Measurements from ENCODE around the gene ALDH1A1. TPM values are rescaled to one million over a fixed set of nuclear protein-coding genes. Genes with fewer than 3 reads are reported as not detected.

The ALDH1A1 gene
- polyA plus RNA-seq, 1 of the 3 experiments (the other 2 are of a cell fraction) = 0.03 TPM

- Histone ChIP-seq H4K20me1 (ENCODE audit: insufficient read depth) (no peaks in the 10 kb centered on the region), H3K4me3 (ENCODE audit: low read depth in 2 of 2, low read length in 1 of 2) (no peak overlapping the region)
Observed at GRCh38 chr9:72898360-72898759, 54.5 kb downstream of the ALDH1A1 start.

DNA sequence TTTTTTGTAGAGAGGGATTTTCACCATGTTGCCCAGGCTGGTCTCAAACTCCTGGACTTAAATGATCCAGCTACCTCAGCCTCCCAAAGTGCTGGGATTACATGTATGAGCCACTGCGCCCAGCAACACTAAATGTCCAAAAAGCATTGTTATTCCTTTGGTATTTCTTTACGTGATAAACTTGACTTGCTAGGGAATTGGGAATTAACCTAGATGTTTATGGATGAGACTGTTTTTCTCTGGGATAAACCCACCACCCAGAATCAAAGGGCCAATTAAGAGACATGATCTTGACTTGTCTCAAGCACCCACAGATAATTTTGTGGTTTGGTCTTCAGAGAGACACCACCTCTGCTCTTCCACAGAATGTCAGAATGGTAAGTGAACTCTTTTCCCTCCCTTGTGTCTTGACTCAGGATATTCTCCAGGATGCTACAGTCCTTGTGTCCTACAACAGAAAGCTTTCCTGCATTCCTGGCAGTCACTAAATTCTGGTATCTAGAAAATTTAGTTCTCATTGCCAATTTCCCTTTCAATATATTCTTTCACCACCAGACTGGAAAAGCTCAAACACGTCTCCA, 55.7 kb downstream of the ALDH1A1 start:
- no peak overlapping the region for H3K27ac ChIP-seq (ENCODE audit: low read depth in 2 of 2, low read length in 1 of 2)
- no peaks in the 10 kb centered on the region for H3K9me3 ChIP-seq
- no peaks in the 10 kb centered on the region for H3K9me2 ChIP-seq
- no peaks in the 10 kb centered on the region for H3K4me1 ChIP-seq (ENCODE audit: control insufficient read depth in 1 of 2, insufficient read depth in 2 of 2, low read depth in 1 of 2, low read length in 1 of 2)
- ChIA-PET POLR2A (no interaction called here), CTCF (no interaction called here)
- WGBS (ENCODE audit: low lambda C conversion rate) = 3% methylated on average over 3 of the region's 3 CpGs
- no peaks in the 10 kb centered on the region for H3F3A ChIP-seq (replicated peaks; ENCODE audit: insufficient read depth)
- H4K20me1 ChIP-seq (ENCODE audit: insufficient read depth) = no peaks in the 10 kb centered on the region
- H3K4me3 ChIP-seq (ENCODE audit: low read depth in 2 of 2, low read length in 1 of 2) = no peak overlapping the region
- no peaks in the 10 kb centered on the region for H3K79me2 ChIP-seq (ENCODE audit: insufficient read depth)
- H3K36me3 ChIP-seq (replicated peaks in 1 of 2; ENCODE audit: control insufficient read depth in 1 of 2, insufficient read depth in 2 of 2, low read length in 1 of 2) = no peaks in the 10 kb centered on the region
- H3K9ac ChIP-seq = no peak overlapping the region
- no peak for DNase-seq
- no peak overlapping the region for H3K4me2 ChIP-seq
- no peak overlapping the region for H2AFZ ChIP-seq (ENCODE audit: low read depth)
- H3K27me3 ChIP-seq (ENCODE audit: insufficient read depth) = peaks cover 1% of the 10 kb centered on the region; the same call in 1 of the 2 replicates
- TF ChIP-seq RCOR1 (IDR thresholded peaks at IDR 0.05; ENCODE audit: low read length) (no peak), RXRA (IDR thresholded peaks at IDR 0.05; ENCODE audit: borderline replicate concordance, low read depth) (no peak), RFX5 (IDR thresholded peaks at IDR 0.05; ENCODE audit: low read length) (no peak), FOXJ3 (CRISPR knock-in tag; IDR thresholded peaks at IDR 0.05) (no peak), PBX3 (IDR thresholded peaks at IDR 0.05) (no peak), SMC3 (IDR thresholded peaks at IDR 0.05; ENCODE audit: low read depth, low read length) (no peak), TCF12 (IDR thresholded peaks at IDR 0.05) (no peak), GATA2 (CRISPR knock-in tag; IDR thresholded peaks at IDR 0.05) (no peak), FOXM1 (IDR thresholded peaks at IDR 0.05; ENCODE audit: low read depth) (no peak)
- TF ChIP-seq, protein P1, sequence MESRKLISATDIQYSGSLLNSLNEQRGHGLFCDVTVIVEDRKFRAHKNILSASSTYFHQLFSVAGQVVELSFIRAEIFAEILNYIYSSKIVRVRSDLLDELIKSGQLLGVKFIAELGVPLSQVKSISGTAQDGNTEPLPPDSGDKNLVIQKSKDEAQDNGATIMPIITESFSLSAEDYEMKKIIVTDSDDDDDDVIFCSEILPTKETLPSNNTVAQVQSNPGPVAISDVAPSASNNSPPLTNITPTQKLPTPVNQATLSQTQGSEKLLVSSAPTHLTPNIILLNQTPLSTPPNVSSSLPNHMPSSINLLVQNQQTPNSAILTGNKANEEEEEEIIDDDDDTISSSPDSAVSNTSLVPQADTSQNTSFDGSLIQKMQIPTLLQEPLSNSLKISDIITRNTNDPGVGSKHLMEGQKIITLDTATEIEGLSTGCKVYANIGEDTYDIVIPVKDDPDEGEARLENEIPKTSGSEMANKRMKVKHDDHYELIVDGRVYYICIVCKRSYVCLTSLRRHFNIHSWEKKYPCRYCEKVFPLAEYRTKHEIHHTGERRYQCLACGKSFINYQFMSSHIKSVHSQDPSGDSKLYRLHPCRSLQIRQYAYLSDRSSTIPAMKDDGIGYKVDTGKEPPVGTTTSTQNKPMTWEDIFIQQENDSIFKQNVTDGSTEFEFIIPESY (IDR thresholded peaks at IDR 0.05; ENCODE audit: borderline replicate concordance, low read depth) = no peak
- TF ChIP-seq, protein P2, sequence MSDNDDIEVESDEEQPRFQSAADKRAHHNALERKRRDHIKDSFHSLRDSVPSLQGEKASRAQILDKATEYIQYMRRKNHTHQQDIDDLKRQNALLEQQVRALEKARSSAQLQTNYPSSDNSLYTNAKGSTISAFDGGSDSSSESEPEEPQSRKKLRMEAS (IDR thresholded peaks at IDR 0.05; ENCODE audit: low read depth) = no peak
- TF ChIP-seq, protein P3, sequence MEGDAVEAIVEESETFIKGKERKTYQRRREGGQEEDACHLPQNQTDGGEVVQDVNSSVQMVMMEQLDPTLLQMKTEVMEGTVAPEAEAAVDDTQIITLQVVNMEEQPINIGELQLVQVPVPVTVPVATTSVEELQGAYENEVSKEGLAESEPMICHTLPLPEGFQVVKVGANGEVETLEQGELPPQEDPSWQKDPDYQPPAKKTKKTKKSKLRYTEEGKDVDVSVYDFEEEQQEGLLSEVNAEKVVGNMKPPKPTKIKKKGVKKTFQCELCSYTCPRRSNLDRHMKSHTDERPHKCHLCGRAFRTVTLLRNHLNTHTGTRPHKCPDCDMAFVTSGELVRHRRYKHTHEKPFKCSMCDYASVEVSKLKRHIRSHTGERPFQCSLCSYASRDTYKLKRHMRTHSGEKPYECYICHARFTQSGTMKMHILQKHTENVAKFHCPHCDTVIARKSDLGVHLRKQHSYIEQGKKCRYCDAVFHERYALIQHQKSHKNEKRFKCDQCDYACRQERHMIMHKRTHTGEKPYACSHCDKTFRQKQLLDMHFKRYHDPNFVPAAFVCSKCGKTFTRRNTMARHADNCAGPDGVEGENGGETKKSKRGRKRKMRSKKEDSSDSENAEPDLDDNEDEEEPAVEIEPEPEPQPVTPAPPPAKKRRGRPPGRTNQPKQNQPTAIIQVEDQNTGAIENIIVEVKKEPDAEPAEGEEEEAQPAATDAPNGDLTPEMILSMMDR (IDR thresholded peaks at IDR 0.05) = no peak

More at GRCh38 chr9:72898360-72898759, 54.5 kb downstream of the ALDH1A1 start:
- Histone ChIP-seq H3K79me2 (ENCODE audit: insufficient read depth) (no peaks in the 10 kb centered on the region), H3K27me3 (ENCODE audit: insufficient read depth) (no peaks in the 10 kb centered on the region; the same call in 1 of the 2 replicates), H3K9ac (no peak overlapping the region), H3K9me3 (no peaks in the 10 kb centered on the region), H3K4me2 (no peak overlapping the region), H3F3A (replicated peaks; ENCODE audit: insufficient read depth) (no peaks in the 10 kb centered on the region), H3K27ac (ENCODE audit: low read depth in 2 of 2, low read length in 1 of 2) (no peak overlapping the region), H3K4me1 (ENCODE audit: control insufficient read depth in 1 of 2, insufficient read depth in 2 of 2, low read depth in 1 of 2, low read length in 1 of 2) (no peaks in the 10 kb centered on the region), H3K9me2 (no peaks in the 10 kb centered on the region), H3K36me3 (replicated peaks in 1 of 2; ENCODE audit: control insufficient read depth in 1 of 2, insufficient read depth in 2 of 2, low read length in 1 of 2) (no peaks in the 10 kb centered on the region), H2AFZ (ENCODE audit: low read depth) (no peak overlapping the region)
- 7% methylated on average over 2 of the region's 2 CpGs for WGBS (ENCODE audit: low lambda C conversion rate)
- TF ChIP-seq, protein P1 (IDR thresholded peaks at IDR 0.05; ENCODE audit: borderline replicate concordance, low read depth) = no peak
- TF ChIP-seq TCF12 (IDR thresholded peaks at IDR 0.05) = no peak
- TF ChIP-seq GABPA (IDR thresholded peaks at IDR 0.05; ENCODE audit: low read depth) = no peak
- no peak for TF ChIP-seq FOSL2 (IDR thresholded peaks at IDR 0.05; ENCODE audit: borderline replicate concordance, low read depth)
- no peak for TF ChIP-seq MEF2A (IDR thresholded peaks at IDR 0.05; ENCODE audit: borderline replicate concordance, low read depth)
- TF ChIP-seq, protein P4, sequence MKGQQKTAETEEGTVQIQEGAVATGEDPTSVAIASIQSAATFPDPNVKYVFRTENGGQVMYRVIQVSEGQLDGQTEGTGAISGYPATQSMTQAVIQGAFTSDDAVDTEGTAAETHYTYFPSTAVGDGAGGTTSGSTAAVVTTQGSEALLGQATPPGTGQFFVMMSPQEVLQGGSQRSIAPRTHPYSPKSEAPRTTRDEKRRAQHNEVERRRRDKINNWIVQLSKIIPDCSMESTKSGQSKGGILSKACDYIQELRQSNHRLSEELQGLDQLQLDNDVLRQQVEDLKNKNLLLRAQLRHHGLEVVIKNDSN (IDR thresholded peaks at IDR 0.05; ENCODE audit: borderline replicate concordance, low read depth) = no peak
- no peak for TF ChIP-seq SIN3A (IDR thresholded peaks at IDR 0.05; ENCODE audit: borderline replicate concordance, low read depth, low read length)
- no peak for TF ChIP-seq RAD21 (IDR thresholded peaks at IDR 0.05; ENCODE audit: low read length)
- TF ChIP-seq EP300 (IDR thresholded peaks at IDR 0.05; ENCODE audit: borderline replicate concordance in 1 of 2, low read depth in 1 of 2, low read length in 1 of 2) = no peak
- no peak for TF ChIP-seq CHD2 (IDR thresholded peaks at IDR 0.05; ENCODE audit: low read length, partially characterized antibody)
- no peak for TF ChIP-seq JUND (IDR thresholded peaks at IDR 0.05)
- TF ChIP-seq MXI1 (IDR thresholded peaks at IDR 0.05; ENCODE audit: low read depth, low read length) = no peak
- ChIA-PET CTCF (no interaction called here), POLR2A (no interaction called here)
- DNase-seq = no peak
